HAP-1 (cell line): ENCODE measurements around the gene VWA3B.
A peak's percentile ranks its signal among the peaks of the same experiment; 100 is the strongest.
"Not testable (repeated sequence)": the region's sequence is repeated elsewhere in the genome, so short reads cannot be mapped to it uniquely, and the experiment has no call there.

Experiments
- DNase-seq, 2 experiments: peaks; one replicate each; pipeline ENCODE4 v3.0.0-alpha.2; 2016 to 2020; ENCODE audit warnings: low spot score in 2 of 2
- H3K27me3 ChIP-seq: fragments of 250-450 bp; sonication (Bioruptor Pico); 2 replicates; pipeline ENCODE4 v1.5.1; 2020; ENCODE audit warnings: low read depth, mild to moderate bottlenecking, moderate library complexity
- H3K36me3 ChIP-seq: fragments of 250-450 bp; sonication (Bioruptor Pico); replicated peaks from 2 replicates; pipeline ENCODE4 v1.5.1; 2020; ENCODE audit warnings: mild to moderate bottlenecking
- H3K4me1 ChIP-seq: fragments of 250-450 bp; sonication (Bioruptor Pico); 2 replicates; pipeline ENCODE4 v1.5.1; 2020; ENCODE audit warnings: mild to moderate bottlenecking
- H3K4me3 ChIP-seq: fragments of 250-450 bp; sonication (Bioruptor Pico); 2 replicates; pipeline ENCODE4 v1.5.1; 2020; ENCODE audit warnings: mild to moderate bottlenecking, moderate library complexity
- H3K9me3 ChIP-seq: fragments of 250-450 bp; sonication (Bioruptor Pico); 2 replicates; pipeline ENCODE4 v1.5.1; 2020; ENCODE audit warnings: mild to moderate bottlenecking, moderate library complexity
- in situ Hi-C: fragments of 300-500 bp; cut with MboI; formaldehyde crosslinking; loops from 3 replicates; pipeline ENCODE4 v1.14.3; 2020; ENCODE audit warnings: low sequenced_read_pairs, inconsistent platforms, mixed read lengths

The VWA3B gene

DNA sequence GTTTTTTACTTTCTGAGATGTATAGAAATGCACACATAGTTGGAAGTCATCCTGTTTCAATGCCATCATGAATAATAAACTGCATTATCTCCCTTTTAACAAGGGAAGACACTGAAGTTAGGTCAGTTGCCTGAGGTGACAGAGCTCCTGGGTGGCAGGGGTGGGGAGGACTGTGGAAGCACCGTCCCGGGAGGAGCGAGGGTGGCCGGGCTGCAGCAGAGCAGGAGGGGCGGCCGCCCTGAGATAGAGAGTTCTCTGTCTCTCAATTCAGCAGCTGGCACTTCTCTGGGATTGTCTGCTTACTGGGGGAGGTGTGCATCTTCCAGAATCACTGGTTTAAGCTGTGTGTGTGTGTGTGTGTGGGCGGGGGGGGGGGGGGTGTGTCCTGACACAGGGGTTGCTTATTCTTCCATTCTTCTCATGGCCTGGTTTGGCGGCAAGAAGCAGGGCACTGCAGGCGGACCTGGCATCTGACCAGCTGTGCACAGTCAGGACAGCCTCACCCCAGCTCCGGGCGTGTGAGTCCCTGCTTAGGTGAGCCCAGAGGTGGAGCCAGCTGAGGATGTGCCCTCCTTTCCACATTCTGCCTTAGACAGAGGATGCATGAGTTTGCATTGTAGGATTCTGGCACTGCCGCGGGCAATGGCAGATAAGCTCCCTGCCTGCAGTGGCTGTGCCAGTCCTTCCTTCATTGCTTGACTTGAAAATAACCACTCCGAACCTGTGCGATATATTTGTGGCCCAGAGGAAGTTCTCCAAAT is 40.4 kb downstream of the VWA3B start:
- in situ Hi-C loops, result no loop called here
- Histone ChIP-seq H3K27me3 (no peaks in the 10 kb centered on the region), H3K4me1 (peaks cover 23% of the 10 kb centered on the region; the same call in 1 of the 2 replicates), H3K9me3 (no peaks in the 10 kb centered on the region), H3K4me3 (no peak overlapping the region), H3K36me3 (no peaks in the 10 kb centered on the region)
- DNase-seq, result no peak

DNA sequence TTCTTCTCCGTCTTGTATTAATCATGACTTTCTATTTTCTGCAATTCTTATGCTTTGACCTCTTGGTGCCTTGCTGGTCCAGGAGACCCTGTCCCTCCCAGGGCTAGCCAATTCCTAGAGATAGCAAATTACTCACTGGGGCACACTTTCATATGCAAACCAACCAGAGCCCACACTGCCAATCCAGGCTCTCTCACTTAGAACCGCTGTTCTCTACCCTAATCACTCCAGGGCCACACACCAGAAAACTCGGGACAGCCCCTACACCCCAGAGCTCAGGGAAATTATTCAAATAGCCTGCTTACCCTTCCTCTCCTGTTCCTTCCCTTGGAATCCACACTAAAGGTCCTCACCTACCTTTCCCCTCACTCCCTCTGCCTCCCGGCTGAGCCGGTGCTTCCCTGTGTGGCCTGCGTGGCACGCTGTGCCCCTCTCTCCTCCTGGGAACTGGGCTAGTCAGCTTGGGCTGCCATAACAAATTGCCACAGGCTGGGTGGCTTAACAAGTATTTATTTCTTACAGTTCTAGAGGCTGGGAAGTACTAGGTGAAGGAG is 41.7 kb downstream of the VWA3B start:
- no peak for DNase-seq
- in situ Hi-C loops, result no loop called here
- Histone ChIP-seq H3K4me1 (peaks cover 23% of the 10 kb centered on the region; the same call in 1 of the 2 replicates), H3K27me3 (no peaks in the 10 kb centered on the region), H3K4me3 (no peak overlapping the region), H3K9me3 (no peaks in the 10 kb centered on the region), H3K36me3 (no peaks in the 10 kb centered on the region)

DNA sequence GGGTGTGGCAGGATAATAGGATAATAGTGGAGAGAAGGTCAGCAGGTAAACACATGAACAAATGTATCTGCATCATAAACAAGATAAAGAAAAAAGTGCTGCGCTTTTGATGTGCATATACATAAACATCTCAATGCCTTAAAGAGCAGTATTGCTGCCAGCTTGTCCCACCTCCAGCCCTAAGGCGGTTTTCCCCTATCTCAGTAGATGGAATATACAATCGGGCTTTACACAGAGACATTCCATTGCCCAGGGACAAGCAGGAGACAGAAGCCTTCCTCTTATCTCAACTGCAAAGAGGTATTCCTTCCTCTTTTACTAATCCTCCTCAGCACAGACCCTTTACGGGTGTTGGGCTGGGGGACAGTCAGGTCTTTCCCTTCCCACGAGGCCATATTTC is 43.1 kb downstream of the VWA3B start:
- H3K9me3 ChIP-seq, H3K4me3 ChIP-seq, H3K27me3 ChIP-seq, in situ Hi-C loops, H3K36me3 ChIP-seq: not testable (repeated sequence)
- DNase-seq, result peak in 1 of 2 experiments; percentile 62
- peaks cover 23% of the 10 kb centered on the region; the same call in 1 of the 2 replicates for H3K4me1 ChIP-seq

DNA sequence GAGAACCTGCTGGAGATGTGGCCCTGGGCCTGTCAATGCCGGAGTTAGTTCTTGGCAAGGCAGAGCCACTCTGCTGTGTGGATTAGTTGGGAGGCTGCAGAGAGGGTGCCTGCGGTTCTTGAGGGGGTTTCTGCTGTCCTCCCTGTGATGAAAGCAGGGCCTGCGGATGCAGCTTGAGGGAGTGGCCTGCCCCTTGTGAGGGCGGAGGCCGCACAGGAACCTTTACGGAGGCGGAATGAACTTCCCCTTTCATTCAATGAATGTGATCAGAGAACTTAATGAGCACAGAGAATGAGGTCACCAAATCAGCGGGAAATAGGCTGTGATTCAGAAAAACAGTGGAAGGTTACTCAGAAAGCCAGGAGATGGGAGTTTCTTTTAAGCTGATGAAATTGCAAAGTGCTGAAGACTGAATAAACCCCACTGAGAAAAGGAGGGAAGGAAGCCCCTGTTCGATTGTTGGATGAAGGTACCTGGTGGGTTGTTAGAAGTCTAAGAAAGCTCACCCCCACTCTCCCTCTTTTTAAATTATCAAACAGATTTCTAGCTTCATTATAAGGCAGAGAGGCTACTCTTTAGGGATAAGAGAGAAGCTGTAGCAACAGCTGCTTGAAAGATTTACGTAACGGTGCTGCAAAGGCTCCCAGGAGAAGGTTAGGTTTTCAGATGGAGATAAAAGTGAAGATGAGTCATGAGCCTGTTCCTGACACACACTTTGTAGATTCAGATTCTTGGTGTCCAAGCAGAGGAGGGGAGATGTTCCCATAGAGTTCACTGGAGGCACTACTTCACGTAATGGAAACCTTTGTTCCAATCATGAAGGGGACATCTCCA is 47.4 kb downstream of the VWA3B start:
- Histone ChIP-seq H3K4me1 (peaks cover 21% of the 10 kb centered on the region; the same call in 1 of the 2 replicates), H3K27me3 (no peaks in the 10 kb centered on the region), H3K4me3 (no peak overlapping the region), H3K9me3 (no peaks in the 10 kb centered on the region), H3K36me3 (no peaks in the 10 kb centered on the region)
- in situ Hi-C loops, result no loop called here
- DNase-seq, result no peak

DNA sequence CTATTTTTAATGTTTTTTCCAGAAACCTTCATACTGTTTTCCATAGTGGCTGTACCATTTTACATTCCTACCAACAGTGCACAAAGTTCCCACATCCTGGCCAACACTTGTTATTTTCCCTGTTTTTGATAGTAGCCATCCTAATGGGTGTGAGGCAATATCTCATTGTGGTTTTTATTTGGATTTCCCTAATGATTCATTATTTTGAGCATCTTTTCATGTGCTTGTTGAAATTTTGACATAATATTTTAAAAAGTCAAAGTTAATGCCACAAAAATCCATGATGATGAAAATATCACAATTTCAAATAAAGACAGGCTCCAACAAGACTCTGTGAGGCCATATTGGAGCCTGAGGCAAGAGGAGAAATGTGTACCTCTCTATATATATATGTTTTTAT is 50.2 kb downstream of the VWA3B start:
- no peak for DNase-seq
- no peaks in the 10 kb centered on the region for H3K9me3 ChIP-seq
- in situ Hi-C loops, result no loop called here
- H3K4me1 ChIP-seq, result no peaks in the 10 kb centered on the region
- H3K27me3 ChIP-seq, result no peaks in the 10 kb centered on the region
- H3K36me3 ChIP-seq, result no peaks in the 10 kb centered on the region
- no peak overlapping the region for H3K4me3 ChIP-seq

DNA sequence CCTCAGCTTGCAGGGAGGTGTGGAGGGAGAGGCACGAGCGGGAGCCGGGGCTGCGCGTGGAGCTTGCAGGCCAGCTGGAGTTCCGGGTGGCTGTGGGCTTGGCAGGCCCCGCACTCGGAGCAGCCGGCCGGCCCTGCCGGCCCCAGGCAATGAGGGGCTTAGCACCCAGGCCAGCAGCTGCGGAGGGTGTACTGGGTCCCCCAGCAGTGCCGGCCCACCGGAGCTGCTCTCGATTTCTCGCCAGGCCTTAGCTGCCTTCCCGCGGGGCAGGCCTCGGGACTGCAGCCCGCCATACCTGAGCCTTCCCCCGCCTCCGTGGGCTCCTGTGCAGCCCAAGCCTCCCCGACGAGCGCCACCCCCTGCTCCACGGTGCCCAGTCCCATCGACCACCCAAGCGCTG is 52.0 kb downstream of the VWA3B start:
- H3K4me3 ChIP-seq, H3K4me1 ChIP-seq, H3K36me3 ChIP-seq, H3K9me3 ChIP-seq, DNase-seq, in situ Hi-C loops, H3K27me3 ChIP-seq: not testable (repeated sequence)

DNA sequence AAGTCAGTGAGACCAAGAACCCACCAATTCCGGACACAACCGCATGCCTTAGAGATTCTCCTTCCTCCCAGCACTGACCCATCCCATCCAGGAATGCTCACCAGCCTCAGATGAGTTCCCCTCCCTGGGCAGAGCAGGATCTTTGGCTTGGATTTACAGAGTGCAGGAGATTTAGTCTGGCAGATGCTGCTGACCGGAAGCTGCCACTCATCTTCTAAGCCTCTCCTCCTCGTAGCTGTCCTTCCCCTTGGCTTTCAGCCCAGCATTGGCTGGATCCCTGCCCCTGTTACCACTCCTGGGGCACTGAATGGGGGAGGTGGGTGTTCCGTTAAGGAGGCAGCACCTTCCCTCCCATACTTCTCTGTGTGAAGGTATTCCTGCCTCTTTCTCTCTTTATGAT is 53.2 kb downstream of the VWA3B start:
- no peaks in the 10 kb centered on the region for H3K27me3 ChIP-seq
- DNase-seq, result no peak
- in situ Hi-C loops, result no loop called here
- H3K9me3 ChIP-seq, result no peaks in the 10 kb centered on the region
- no peaks in the 10 kb centered on the region for H3K36me3 ChIP-seq
- H3K4me1 ChIP-seq, result no peaks in the 10 kb centered on the region
- H3K4me3 ChIP-seq, result no peak overlapping the region

DNA sequence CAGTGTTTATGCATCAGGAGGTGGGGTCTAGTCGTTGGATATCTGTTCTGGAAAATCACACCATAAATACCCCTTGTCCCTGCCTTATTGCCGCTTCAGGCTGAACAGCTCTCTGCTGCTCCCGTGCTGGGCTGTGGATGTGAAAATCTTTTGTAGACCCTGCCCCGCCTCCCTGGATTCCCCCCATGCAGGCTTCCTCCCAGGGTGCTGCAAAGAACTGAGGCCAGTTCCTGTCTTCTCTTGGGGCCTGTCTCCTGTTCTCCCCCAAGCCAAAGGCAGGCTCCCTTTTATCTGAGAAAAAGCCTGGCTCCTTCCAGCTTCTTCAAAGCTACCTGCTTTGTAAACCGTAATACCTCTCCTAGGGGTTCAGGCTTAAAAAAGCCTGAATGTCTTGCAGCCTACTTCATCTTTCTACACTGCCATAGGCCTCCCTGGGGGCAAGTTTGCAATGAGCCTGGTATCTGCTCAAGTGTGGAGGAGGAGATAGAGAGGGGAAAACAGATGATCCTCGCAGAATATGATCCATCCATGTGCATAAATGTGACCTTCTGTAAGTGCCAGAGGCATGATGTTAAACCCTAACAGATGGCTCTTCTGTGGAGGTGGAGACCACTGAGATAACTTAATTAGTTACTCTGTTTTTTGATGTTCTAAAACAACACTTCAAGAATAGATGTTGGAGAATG is 55.3 kb downstream of the VWA3B start:
- Histone ChIP-seq H3K27me3 (no peaks in the 10 kb centered on the region), H3K4me3 (no peak overlapping the region), H3K36me3 (no peaks in the 10 kb centered on the region), H3K4me1 (no peaks in the 10 kb centered on the region), H3K9me3 (no peaks in the 10 kb centered on the region)
- no peak for DNase-seq
- in situ Hi-C loops, result no loop called here

DNA sequence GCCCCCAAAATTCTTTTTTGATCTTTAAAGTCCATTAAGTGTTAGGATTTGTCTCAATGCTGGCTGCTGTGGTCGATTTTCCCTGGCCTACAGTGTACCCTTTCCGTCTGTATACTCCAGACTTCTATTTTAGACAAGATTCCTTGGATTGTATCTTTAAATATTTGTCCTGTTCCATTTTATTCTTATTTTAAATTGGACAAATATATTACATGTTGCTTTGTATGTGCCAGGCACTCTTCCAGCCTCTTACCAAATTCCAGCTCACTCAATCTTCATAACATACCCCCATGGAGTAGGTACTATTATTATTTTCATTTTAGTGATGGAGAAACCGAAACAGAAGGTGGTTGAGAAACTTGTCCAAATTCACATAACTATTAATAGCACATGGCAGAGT is 58.1 kb downstream of the VWA3B start:
- no peaks in the 10 kb centered on the region for H3K36me3 ChIP-seq
- H3K9me3 ChIP-seq, result no peaks in the 10 kb centered on the region
- H3K4me1 ChIP-seq, result peaks cover 5% of the 10 kb centered on the region
- in situ Hi-C loops, result no loop called here
- no peaks in the 10 kb centered on the region for H3K27me3 ChIP-seq
- no peak overlapping the region for H3K4me3 ChIP-seq
- no peak for DNase-seq

DNA sequence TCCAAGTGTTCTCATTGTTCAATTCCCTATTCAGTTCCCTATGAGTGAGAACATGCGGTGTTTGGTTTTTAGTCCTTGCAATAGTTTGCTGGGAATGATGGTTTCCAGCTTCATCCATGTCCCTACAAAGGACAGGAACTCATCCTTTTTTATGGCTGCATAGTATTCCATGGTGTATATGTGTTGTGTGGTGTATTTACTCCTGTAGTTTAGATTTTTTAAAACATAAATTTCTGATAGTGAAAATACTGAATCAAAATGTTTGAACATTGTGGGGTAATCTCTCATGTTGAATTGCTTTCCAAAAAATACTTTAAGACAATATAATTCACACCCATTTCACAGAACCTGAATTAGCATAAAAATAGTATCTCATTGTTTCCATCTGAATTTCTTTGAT is 60.9 kb downstream of the VWA3B start:
- H3K4me1 ChIP-seq, H3K9me3 ChIP-seq, H3K4me3 ChIP-seq, H3K36me3 ChIP-seq, DNase-seq, in situ Hi-C loops, H3K27me3 ChIP-seq: not testable (repeated sequence)

DNA sequence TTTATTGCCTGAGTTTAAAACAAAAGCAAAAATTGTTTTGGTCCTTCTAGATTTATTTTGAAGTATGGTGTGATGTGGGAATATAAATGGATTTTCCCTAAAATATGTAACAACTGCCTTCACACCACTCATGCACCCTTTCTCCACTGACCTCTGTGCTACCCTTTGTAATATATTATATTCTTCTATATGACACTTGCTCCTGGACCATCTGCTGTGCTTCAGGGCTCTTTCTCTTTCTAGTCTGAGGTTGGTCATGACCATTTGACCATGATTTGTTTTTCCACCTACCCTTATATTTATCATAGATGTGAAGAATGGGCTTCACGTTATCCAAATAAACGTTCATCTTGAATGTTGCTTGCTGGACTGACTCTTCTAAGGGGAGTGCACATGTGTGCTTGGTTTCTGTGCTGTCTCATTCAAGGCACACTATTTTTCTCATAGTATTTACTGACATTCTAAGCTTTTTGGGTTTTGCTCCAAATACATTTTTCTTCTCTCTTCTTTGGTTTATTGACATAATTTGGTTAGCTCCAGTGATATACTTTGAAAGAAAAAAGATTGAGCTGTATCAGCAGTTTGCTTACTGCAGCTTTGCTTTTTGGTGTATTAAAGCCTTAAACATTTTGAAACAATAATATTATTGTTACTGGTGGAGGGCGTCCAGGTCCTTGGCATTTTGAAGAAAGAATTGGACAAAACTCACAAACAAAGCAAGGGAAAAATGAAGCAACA is 61.8 kb downstream of the VWA3B start:
- Histone ChIP-seq H3K9me3 (no peaks in the 10 kb centered on the region), H3K4me1 (peaks cover 5% of the 10 kb centered on the region), H3K4me3 (no peak overlapping the region), H3K27me3 (no peaks in the 10 kb centered on the region), H3K36me3 (no peaks in the 10 kb centered on the region)
- in situ Hi-C loops, result no loop called here
- no peak for DNase-seq

DNA sequence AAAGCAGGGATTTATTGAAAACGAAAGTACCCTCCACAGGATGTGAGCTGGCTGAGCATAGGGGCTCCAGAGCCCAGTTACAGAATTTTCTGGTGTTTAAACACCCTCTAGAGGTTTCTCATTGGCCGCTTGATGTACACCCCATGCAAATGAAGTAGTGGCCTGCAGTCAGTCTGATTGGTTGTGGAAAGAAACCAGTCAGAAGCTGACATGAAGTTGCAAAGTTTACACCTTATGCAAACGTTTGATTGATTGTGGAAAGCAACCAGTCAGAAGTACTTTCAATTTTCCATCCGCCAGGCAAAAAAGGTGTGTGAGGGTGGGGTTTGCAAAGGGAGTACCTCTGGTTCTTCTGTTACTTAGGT is 62.3 kb downstream of the VWA3B start:
- peak; percentile 27 to 48 for DNase-seq
- Histone ChIP-seq H3K9me3 (no peaks in the 10 kb centered on the region), H3K36me3 (no peaks in the 10 kb centered on the region), H3K4me3 (no peak overlapping the region), H3K27me3 (no peaks in the 10 kb centered on the region), H3K4me1 (peaks cover 5% of the 10 kb centered on the region)
- in situ Hi-C loops, result no loop called here

DNA sequence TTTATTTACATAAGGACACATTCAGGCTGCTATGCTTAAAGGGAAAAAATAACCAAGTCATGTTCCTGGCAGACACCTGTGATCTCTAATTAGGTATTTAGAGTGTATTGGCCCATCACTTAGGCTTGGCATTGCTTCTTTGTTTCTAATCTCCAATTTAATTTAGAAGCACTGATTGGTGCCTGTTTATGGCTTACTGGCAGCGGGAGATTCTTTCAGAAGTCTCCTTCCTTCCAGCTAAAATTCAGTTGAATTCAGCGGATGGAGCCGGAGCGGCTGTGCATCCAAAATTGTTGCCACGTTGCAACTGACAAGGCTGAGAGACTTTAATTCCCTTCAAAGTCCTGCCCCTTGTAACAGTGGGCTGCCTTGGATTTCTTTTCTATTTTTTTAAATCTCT is 66.5 kb downstream of the VWA3B start:
- in situ Hi-C loops, result no loop called here
- H3K4me1 ChIP-seq, result peaks cover 19% of the 10 kb centered on the region

More for the DNA sequence above, 66.5 kb downstream of the VWA3B start:
- Histone ChIP-seq H3K27me3 (no peaks in the 10 kb centered on the region), H3K4me3 (no peak overlapping the region), H3K9me3 (no peaks in the 10 kb centered on the region), H3K36me3 (no peaks in the 10 kb centered on the region)
- DNase-seq, result no peak
